Measurements from ENCODE around the gene MACROD2. TPM values are rescaled to one million over a fixed set of nuclear protein-coding genes. Genes with fewer than 3 reads are reported as not detected.

MACROD2 gene
- total RNA-seq, 1 experiment from 2014 or later = 3.7 TPM

DNA sequence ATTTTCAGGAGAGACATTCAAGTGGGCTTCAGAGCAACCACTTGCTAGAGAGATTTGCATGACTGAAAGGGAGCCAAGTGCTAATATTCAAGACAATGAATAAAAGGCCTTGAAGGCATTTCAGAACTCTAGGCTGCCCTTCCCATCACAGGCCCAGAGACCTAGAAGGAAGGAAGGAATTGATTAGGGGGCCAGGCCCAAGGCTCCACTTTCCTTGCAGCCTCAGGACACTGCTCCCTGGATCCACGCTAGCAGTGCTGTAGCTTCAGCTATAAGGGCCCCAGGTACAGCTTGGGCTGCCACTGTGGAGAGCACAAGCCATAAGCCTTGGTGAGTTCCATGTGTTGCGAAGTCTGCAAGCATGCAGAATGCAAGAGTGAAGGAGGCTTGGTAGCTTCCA is 1074.0 kb downstream of the MACROD2 start:
- Histone ChIP-seq H3K27ac (ENCODE audit: low read depth, low read length) (no peak overlapping the region), H3K27me3 (ENCODE audit: insufficient read depth, low read length) (no peaks in the 10 kb centered on the region), H4K20me1 (ENCODE audit: insufficient read depth) (no peaks in the 10 kb centered on the region), H3K4me3 (replicated peaks in 1 of 2; ENCODE audit: low read depth in 1 of 2, low read length in 2 of 2) (no peak overlapping the region), H3K4me1 (ENCODE audit: control insufficient read depth in 1 of 2, insufficient read depth in 2 of 2, low read length in 2 of 2) (no peaks in the 10 kb centered on the region), H3K9ac (ENCODE audit: low read length) (no peak overlapping the region), H3K4me2 (ENCODE audit: low read length) (no peak overlapping the region), H3K36me3 (ENCODE audit: control insufficient read depth in 1 of 2, insufficient read depth in 2 of 2, low read length in 2 of 2) (no peaks in the 10 kb centered on the region), H2AFZ (ENCODE audit: low read depth, low read length, poor library complexity, severe bottlenecking) (no peak overlapping the region), H3K9me3 (ENCODE audit: control insufficient read depth in 1 of 2, insufficient read depth in 1 of 2, low read depth in 1 of 2, low read length in 2 of 2) (no peaks in the 10 kb centered on the region), H3K79me2 (ENCODE audit: insufficient read depth, low read length) (no peaks in the 10 kb centered on the region), H3K9me2 (ENCODE audit: insufficient read depth) (no peaks in the 10 kb centered on the region)
- CTCF ChIA-PET = no interaction called here
- TF ChIP-seq, protein P1, sequence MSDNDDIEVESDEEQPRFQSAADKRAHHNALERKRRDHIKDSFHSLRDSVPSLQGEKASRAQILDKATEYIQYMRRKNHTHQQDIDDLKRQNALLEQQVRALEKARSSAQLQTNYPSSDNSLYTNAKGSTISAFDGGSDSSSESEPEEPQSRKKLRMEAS (IDR thresholded peaks at IDR 0.05) = no peak
- TF ChIP-seq JUND (IDR thresholded peaks at IDR 0.05) (no peak), ZFX (IDR thresholded peaks at IDR 0.05) (no peak), FOSL1 (IDR thresholded peaks at IDR 0.05; ENCODE audit: low read depth) (no peak), SIN3A (IDR thresholded peaks at IDR 0.05; ENCODE audit: low read depth) (no peak), ELF1 (IDR thresholded peaks at IDR 0.05; ENCODE audit: borderline replicate concordance, low read depth) (no peak), TCF7L2 (IDR thresholded peaks at IDR 0.05; ENCODE audit: borderline replicate concordance, extremely low read depth, insufficient read depth, insufficient read length) (no peak), POLR2A (IDR thresholded peaks at IDR 0.05; ENCODE audit: borderline replicate concordance, extremely low read depth, insufficient read depth, insufficient read length) (no peak), POLR2AphosphoS5 (IDR thresholded peaks at IDR 0.05; ENCODE audit: low read depth, low read length) (no peak), SP1 (IDR thresholded peaks at IDR 0.05; ENCODE audit: low read depth) (no peak), CBX3 (IDR thresholded peaks at IDR 0.05; ENCODE audit: low read depth) (no peak), CEBPB (IDR thresholded peaks at IDR 0.05; ENCODE audit: low read depth) (no peak), RAD21 (IDR thresholded peaks at IDR 0.05; ENCODE audit: low read depth) (no peak), EZH2phosphoT487 (IDR thresholded peaks at IDR 0.05; ENCODE audit: borderline replicate concordance) (no peak)
- TF ChIP-seq, protein P2, sequence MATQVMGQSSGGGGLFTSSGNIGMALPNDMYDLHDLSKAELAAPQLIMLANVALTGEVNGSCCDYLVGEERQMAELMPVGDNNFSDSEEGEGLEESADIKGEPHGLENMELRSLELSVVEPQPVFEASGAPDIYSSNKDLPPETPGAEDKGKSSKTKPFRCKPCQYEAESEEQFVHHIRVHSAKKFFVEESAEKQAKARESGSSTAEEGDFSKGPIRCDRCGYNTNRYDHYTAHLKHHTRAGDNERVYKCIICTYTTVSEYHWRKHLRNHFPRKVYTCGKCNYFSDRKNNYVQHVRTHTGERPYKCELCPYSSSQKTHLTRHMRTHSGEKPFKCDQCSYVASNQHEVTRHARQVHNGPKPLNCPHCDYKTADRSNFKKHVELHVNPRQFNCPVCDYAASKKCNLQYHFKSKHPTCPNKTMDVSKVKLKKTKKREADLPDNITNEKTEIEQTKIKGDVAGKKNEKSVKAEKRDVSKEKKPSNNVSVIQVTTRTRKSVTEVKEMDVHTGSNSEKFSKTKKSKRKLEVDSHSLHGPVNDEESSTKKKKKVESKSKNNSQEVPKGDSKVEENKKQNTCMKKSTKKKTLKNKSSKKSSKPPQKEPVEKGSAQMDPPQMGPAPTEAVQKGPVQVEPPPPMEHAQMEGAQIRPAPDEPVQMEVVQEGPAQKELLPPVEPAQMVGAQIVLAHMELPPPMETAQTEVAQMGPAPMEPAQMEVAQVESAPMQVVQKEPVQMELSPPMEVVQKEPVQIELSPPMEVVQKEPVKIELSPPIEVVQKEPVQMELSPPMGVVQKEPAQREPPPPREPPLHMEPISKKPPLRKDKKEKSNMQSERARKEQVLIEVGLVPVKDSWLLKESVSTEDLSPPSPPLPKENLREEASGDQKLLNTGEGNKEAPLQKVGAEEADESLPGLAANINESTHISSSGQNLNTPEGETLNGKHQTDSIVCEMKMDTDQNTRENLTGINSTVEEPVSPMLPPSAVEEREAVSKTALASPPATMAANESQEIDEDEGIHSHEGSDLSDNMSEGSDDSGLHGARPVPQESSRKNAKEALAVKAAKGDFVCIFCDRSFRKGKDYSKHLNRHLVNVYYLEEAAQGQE (IDR thresholded peaks at IDR 0.05; ENCODE audit: low read depth) = no peak
- BruUV-seq (replicated peaks) = no TSS peak
- RAD21 ChIA-PET (ENCODE audit: low non-redundant PET in 1 of 2, low total read pairs in 2 of 2, uncharacterized antibody in 2 of 2, unreplicated experiment in 2 of 2) = no interaction called here
- intact Hi-C loops (cut with micrococcal nuclease) = no loop called here
- POLR2A ChIA-PET = no interaction called here
- no peak for ATAC-seq
- no peak for DNase-seq (ENCODE audit: low read depth, low spot score)

Data from HCT116 (cell line).